Heart left ventricle (tissue), 13 donors: ENCODE results near the gene ADGRL3.

Source experiments
- CTCF ChIP-seq, 12 donors: fragments of 200-600 bp; sonication (generic) in 4 of 12; IDR thresholded peaks; one replicate each; pipeline versions ENCODE4 v1.5.0 to v1.8.0; 2018 to 2022; ENCODE audit warnings: antibody characterized with exemption in 12 of 12, mild to moderate bottlenecking in 5 of 12
- POLR2A ChIP-seq, 2 donors: fragments of 450-650 bp; IDR thresholded peaks; one replicate each; pipeline ENCODE4 v1.6.1; 2017; ENCODE audit warnings: antibody characterized with exemption in 2 of 2, mild to moderate bottlenecking in 2 of 2, moderate library complexity in 2 of 2
- donor health status: ischemic (EF 13 %, LVEDD 7.1; RV severe dilation, severe dysfunction).
- donor health status: DM: no; HTN: yes; CAD: no.
- donor health status: DM: no; HTN: no; CAD: no.
- donor health status: ischemic (EF 25% LVEDD 6.9; RV normal size, moderate dysfunction).
- donor health status: ischemic (EF 25% LVEDD 5.7; RV mildly dilated, moderate dysfunction).
- donor health status: ischemic (EF 35%, LVEDD 5.7; RV mildly dilated, moderate dysfunction).
- donor health status: nonischemic (EF 11% LVEDD 7.7; RV severe dilation, severe dysfunction).
- donor health status: DM: yes; HTN: yes; CAD: no.
- donor health status: PGD.
- donor health status: ischemic (EF 29% LVEDD 5.4; RV normal size, mild dysfunction).
- donor health status: nonischemic (EF 23%, LVEDD 6.1; RV moderate dilation, normal function).

GRCh38 chr4:61521451-61521850 is 321.3 kb downstream of the ADGRL3 start:
- no peak for TF ChIP-seq CTCF (IDR thresholded peaks at IDR 0.05)
- TF ChIP-seq POLR2A (IDR thresholded peaks at IDR 0.05), result no peak
